ENCODE measurements around the gene UBE2D4.
A peak's percentile ranks its signal among the peaks of the same experiment; 100 is the strongest.
"Not testable (repeated sequence)": the region's sequence is repeated elsewhere in the genome, so short reads cannot be mapped to it uniquely, and the experiment has no call there.

The UBE2D4 gene

DNA sequence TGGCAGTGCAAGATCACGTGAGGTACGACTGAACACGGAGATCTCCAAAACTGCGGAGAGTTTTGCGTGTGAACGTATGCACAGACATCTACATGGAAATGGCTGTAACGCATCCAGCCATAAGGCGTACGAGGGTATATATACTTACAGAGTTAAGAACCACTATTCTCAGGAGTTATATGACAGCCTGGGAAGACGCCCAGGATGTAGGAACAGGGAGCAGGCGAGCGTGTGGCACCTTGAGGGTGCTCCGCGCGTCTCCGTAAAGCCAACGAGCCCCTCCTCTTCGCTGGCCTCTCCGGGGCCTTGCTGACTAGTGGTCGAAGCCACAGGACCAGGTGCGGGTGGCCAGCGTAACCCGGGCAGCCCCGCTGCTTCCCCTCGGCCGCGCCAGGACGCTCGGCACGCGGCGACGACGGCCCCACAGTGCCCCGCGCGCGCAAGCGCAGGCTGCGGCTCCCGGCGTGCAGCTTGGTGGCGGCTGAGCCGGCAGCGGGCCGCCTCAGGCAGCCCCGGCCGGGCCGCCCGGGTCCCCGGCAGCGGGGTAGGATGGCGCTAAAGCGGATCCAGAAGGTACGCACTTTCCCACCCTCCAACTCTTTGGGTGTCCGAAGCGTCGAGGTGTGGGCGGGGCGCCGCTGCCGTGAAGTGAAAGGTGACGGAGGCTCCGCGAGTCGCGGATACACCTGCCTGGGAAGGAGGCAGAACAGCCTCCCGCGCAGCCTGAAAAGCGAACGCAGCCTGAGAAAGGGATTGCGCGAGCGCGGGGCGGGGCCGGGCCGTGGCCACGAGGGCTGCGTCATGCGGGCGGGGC is at the start of gene UBE2D4:
UBE2D4 (plus strand) TSS at position 453 of the 814 bp plus-strand sequence; CDS start at position 550, 97 bp downstream.
- DNase-seq: peak; percentile 96

GRCh38 chr7:43876976-43877745 is 49.1 kb upstream of the UBE2D4 start:
- no peak for DNase-seq

DNA sequence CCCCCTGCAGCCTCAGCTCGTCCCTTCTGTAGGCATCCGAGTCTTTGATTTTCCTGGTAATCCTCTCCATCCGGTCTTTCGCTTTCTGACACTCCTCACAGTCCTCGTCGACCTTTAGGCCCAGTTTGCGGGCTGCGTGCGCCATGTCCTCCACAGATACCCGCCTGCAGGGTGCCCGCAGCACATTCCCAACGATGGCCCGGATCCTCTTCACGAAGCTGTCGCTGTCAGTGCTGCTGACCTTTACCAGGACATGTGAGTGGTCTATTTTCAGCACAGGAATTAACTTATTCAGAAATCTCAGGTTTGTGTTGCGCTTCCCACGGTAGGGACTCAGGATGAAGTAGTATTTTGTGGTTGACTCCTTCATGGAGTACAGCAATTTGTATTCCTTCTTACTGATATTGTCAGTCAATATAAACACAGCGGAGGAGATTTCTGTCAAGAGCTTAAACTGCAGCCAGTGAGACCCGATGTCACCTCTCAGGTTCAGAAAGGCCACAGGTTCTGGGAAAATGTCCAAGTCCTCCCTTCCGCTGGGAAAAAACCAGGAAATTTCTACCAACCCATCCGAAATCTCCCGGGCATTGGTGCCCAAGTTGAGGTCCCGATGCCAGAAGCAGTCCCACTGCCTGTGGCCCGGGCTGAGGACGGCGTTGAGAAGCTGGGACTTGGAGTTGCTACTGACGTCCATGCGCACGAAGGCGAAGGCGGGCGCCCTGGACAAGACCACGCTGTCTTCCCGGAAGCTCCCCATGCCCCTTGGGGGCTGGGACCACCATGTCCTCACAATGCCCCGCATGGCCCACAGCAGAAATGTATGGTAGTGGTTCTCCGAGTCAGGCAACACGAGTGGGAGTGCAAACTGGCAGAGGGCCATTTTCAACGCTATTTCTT is 48.0 kb upstream of the UBE2D4 start:
- no peak for DNase-seq

DNA sequence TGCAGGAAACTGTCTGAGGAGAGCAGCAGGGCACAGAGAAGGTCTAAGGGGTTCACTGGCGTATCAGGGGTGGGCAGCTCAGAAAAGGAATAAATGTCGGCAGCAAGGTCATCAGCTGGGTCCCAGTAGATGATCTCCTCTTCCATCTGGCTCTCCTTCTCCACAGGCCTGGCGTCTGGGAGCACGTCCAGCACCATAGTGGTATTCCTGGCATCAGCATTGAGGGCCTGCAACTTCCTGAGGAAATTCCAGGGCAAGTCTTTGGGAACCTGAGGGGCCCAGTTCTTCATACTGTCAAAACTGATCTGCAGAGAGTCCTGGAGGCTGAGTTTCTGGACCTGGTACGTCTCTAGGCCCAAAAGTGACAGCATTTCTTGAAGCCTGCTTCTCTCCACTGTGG is 47.4 kb upstream of the UBE2D4 start:
- DNase-seq: no peak

DNA sequence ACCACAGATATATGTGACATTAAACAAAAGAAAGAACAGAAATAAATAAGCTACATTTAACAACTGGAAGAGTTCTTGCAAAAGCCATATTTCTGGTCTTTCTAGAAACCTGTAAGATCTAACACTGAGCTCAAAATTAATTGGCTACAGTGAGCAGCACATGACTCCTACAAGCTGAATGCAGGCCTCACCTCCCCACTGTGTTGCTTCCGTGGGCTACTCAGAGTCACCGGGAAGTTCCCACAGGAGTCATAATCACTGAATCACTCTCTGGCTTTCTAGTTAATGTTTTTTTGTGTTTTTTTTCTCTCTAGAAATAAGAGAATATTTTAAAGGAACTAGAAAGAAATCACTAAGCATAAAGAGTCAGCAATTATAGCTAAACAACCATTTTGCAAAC is 46.8 kb upstream of the UBE2D4 start:
- DNase-seq: no peak

DNA sequence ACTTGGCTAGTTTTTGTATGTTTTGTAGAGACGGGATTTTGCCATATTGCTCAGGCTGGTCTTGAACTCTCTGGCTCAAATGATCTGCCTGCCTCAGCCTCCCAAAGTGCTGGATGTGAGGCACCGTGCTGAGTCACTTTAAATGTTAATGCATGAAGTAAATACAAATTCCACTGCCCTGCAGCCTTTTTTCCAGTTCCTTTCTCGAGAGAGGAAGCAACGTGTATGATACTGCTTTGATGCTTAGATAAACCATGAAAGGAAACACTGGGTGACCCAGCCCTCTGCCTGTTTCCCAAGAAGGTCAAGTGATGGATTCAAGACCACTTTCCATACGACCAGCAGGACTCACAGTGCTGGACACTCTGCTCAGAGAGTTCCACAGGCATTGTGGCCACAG is 45.6 kb upstream of the UBE2D4 start:
- no peak for DNase-seq

GRCh38 chr7:43884209-43884608 is 42.0 kb upstream of the UBE2D4 start:
- DNase-seq: no peak

DNA sequence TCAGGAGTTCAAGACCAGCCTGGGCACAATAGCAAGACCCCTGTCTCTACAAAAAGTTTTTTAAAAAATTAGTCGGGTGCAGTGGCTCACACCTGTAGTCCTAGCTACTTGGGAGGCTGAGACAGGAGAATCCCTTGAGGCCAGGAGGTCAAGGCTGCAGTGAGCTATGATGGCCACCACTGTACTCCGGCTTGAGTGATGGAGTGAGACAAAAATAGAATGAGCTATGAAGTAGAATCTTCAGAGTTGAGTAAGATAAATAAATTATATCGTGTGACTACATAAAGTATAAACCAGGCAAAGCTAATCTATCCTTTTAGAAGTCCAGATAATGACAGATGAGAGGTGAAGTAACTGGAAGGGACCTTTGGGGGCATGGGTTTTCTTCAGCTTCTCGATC is 41.6 kb upstream of the UBE2D4 start:
- DNase-seq: no peak

- no peak for DNase-seq
Observed at GRCh38 chr7:43888993-43889945, 37.0 kb upstream of the UBE2D4 start.

GRCh38 chr7:43890468-43890867 is 35.8 kb upstream of the UBE2D4 start:
- DNase-seq: no peak

DNA sequence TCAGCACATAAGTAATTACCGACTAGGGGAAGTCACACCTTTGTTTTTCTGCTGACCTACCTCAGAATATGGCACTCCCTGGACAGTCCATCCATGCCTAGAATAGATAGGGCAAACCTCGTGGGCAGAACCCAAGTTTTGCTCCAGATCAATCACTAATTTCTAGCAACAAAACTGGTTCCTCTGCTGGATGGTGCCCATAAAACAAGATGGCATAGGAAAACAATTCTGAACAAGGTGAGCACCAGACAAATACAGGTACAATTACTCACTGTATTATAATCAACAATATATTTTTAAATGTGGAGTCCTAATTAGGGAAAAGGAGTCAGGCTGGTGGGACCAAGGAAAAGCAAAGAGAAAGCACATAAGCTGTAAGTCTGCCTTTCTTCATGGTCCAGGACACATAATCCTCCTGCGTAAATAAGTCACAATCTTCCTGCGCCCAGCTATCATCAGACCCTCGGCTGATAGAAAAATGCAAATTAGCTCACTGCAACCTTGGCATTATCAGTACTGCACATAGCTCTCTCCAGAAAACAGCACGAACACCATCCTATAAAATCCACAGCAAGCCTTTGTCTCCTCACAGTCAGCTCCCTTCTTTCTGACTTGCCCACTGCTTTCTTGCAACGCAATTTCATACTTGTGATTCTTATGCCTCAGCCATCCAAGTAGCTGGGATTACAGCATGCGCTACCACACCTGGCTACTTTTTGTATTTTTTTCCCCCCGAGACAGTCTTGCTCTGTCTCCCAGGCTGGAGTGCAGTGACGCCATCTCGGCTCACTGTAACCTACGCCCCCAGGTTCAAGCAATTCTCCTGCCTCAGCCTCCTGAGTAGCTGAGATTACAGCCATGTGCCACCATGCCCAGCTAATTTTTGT is 34.9 kb upstream of the UBE2D4 start:
- DNase-seq: no peak

GRCh38 chr7:43895847-43896415 is 30.3 kb upstream of the UBE2D4 start:
- no peak for DNase-seq

- DNase-seq: not testable (repeated sequence)
Observed at GRCh38 chr7:43898571-43898970, 27.7 kb upstream of the UBE2D4 start.

- DNase-seq: no peak
Observed at GRCh38 chr7:43902542-43903054, 23.6 kb upstream of the UBE2D4 start.

GRCh38 chr7:43904533-43905208 is 21.6 kb upstream of the UBE2D4 start:
- DNase-seq: no peak

DNA sequence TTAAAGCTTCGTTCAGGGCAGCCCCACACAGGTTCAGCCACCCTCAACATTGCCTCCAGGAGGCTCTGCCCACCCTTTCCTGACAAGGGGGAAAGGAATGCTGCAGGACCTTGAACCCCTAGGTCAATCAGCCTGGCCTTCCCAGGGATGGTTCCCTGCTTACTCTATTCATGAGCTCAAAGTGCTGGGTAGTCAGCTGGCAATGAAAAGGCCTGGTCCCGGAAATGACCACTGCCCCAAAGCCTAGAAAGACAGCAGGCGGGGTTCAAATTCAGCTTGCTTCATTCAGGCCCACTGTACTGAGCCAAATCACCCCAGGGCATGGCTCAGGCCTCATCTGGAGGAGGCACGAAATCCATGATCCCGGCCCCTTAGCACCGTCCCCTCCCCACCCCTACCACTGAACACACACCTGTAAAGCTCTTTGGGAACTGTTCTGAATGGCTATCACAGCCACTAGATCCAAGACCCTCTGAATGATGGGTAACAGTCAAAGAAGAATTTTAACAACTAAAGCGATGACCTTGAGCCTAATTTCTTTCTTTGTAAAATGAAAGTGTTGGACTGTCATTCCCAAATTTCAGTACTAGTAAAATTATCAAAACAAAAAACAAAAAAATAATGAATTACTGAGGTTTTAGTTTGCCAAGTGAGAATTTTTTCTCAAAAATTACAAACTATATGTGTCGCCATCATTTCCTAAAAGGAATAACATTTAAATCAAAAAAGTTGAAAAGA is 20.9 kb upstream of the UBE2D4 start:
- peak; percentile 16 for DNase-seq

- peak; percentile 57 for DNase-seq
Observed at GRCh38 chr7:43905956-43906330, 20.3 kb upstream of the UBE2D4 start.

DNA sequence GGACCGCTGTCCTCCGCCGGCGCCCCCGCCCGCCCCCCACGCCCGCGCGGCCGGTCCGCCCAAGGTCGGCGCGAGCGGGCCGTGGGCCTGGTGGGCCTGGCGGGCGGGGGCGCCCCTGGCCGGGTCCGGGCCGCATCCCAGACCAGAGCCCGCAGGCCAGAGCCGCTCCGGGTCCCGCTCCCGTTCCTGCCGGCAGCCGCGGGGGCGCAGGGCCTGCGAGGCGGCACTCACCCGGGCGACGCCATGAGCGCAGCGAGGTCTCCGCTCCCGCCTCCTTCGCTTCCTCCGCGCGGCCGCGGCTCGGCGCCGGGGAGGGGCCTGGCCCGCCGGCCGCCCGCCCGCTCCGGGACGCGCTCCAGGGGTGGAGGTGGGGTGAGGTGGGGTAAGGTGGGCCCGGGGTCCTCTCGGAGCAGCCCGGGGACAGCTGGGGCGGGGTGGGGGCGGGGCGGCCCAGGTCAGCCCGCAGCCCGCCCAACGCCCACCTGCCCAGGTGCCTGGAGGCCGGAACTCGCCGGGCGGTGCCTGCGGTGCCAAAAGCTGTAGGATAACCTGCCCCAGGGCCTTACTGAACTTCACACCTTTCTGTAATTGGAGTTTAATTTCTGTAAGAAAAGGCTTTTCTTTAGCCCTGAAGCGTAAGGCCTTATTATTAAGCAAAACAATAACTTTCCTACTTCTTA is 19.8 kb upstream of the UBE2D4 start, which contains the start of gene URGCP:
URGCP (minus strand) TSS at position 266 of the 680 bp plus-strand sequence; CDS start at position 245, 21 bp downstream.
- peak; percentile 75 for DNase-seq
